NB4 (cell line): ENCODE data around the gene MEGF6.

Source experiments
- MYC ChIP-seq: IDR thresholded peaks from 2 replicates; pipeline ENCODE4 v1.6.1; 2011; ENCODE audit warnings: low read depth, low read length
- POLR2A ChIP-seq: IDR thresholded peaks from 2 replicates; pipeline ENCODE4 v1.6.1; 2011; ENCODE audit warnings: mild to moderate bottlenecking; ENCODE audit not compliant: insufficient read length; ENCODE audit errors: extremely low read depth
- TF ChIP-seq, protein P1 (sequence below): IDR thresholded peaks from one replicate; pipeline ENCODE4 v1.5.1; 2012; ENCODE audit warnings: low read depth, low read length
- TF ChIP-seq, protein P2 (sequence below): IDR thresholded peaks from 2 replicates; pipeline ENCODE4 v1.6.1; 2011; ENCODE audit warnings: low read depth, low read length

DNA sequence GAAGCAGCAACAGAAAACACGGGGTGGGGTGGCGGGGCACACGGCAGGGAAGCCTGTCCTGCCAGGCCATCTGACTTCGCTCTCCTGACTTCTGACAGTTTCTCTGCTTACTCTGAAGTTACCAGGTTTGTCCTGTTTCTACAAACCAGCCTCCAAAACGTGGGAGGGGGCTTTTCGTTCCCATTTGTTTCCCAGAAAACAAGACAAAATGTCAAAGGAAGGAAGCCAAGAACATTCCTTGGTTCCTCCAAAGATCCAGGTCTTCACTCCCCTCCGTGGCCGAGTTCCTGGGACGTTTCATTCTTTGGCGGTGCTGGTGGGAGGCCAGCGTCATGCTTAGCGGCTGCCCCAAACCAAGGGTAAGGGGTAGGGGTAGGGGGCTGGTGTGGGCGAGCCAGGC is 49.6 kb downstream of the MEGF6 start:
- TF ChIP-seq, protein P1, sequence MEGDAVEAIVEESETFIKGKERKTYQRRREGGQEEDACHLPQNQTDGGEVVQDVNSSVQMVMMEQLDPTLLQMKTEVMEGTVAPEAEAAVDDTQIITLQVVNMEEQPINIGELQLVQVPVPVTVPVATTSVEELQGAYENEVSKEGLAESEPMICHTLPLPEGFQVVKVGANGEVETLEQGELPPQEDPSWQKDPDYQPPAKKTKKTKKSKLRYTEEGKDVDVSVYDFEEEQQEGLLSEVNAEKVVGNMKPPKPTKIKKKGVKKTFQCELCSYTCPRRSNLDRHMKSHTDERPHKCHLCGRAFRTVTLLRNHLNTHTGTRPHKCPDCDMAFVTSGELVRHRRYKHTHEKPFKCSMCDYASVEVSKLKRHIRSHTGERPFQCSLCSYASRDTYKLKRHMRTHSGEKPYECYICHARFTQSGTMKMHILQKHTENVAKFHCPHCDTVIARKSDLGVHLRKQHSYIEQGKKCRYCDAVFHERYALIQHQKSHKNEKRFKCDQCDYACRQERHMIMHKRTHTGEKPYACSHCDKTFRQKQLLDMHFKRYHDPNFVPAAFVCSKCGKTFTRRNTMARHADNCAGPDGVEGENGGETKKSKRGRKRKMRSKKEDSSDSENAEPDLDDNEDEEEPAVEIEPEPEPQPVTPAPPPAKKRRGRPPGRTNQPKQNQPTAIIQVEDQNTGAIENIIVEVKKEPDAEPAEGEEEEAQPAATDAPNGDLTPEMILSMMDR = no peak
- TF ChIP-seq POLR2A (no peak), MYC (no peak)
- TF ChIP-seq, protein P2, sequence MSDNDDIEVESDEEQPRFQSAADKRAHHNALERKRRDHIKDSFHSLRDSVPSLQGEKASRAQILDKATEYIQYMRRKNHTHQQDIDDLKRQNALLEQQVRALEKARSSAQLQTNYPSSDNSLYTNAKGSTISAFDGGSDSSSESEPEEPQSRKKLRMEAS = no peak
